Measurements from ENCODE around the gene GPA33. TPM values are rescaled to one million over a fixed set of nuclear protein-coding genes. Genes with fewer than 3 reads are reported as not detected.

Gene GPA33
- polyA plus RNA-seq, 1 of the 3 experiments (the other 2 are of a cell fraction) = not detected

DNA sequence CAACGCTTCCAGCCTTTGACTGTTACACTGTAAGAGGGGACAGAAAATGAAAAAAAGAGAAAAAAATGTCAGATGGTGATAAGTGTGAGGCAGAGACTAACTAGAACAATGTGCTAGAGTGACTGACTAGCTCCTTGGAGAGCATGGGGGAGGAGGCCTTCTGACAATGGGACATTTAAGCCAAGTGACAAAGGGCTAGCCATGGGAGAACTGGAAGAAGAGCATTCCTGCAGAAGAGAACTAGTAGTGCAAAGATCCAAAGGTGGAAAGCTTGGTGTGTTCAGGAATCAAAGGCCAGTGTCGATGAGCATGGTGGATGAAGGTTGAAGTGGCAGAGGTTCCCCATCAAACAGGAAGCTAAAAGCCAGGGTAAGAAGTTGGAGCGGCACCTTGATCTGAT lies 29.5 kb upstream of the GPA33 start (continued):
- TF ChIP-seq REST (IDR thresholded peaks at IDR 0.05; ENCODE audit: low read depth, low read length) = no peak

- Histone ChIP-seq H2AFZ (ENCODE audit: low read depth) (no peak overlapping the region), H3K4me2 (no peak overlapping the region), H3K36me3 (replicated peaks in 1 of 2; ENCODE audit: control insufficient read depth in 1 of 2, insufficient read depth in 2 of 2, low read length in 1 of 2) (no peaks in the 10 kb centered on the region), H3K79me2 (ENCODE audit: insufficient read depth) (no peaks in the 10 kb centered on the region), H3K4me1 (ENCODE audit: control insufficient read depth in 1 of 2, insufficient read depth in 2 of 2, low read depth in 1 of 2, low read length in 1 of 2) (peaks cover 0 to 7% of the 10 kb centered on the region in 2 experiments; a peak in 2 of 4 replicates), H3F3A (replicated peaks; ENCODE audit: insufficient read depth) (no peaks in the 10 kb centered on the region), H3K9me2 (no peaks in the 10 kb centered on the region), H3K9me3 (no peaks in the 10 kb centered on the region), H3K27me3 (ENCODE audit: insufficient read depth) (peaks cover 5% of the 10 kb centered on the region; the same call in 1 of the 2 replicates), H3K27ac (ENCODE audit: low read depth in 2 of 2, low read length in 1 of 2) (no peak overlapping the region), H3K4me3 (ENCODE audit: low read depth in 2 of 2, low read length in 1 of 2) (no peak overlapping the region), H3K9ac (no peak overlapping the region), H4K20me1 (ENCODE audit: insufficient read depth) (no peaks in the 10 kb centered on the region)
- POLR2A ChIA-PET = no interaction called here
- CTCF ChIA-PET = no interaction called here
- TF ChIP-seq GABPA (IDR thresholded peaks at IDR 0.05; ENCODE audit: low read depth) = no peak
- no peak for TF ChIP-seq TCF12 (IDR thresholded peaks at IDR 0.05)
- no peak for TF ChIP-seq RXRA (IDR thresholded peaks at IDR 0.05; ENCODE audit: borderline replicate concordance, low read depth)
- TF ChIP-seq FOXM1 (IDR thresholded peaks at IDR 0.05; ENCODE audit: low read depth) = no peak
- DNase-seq = no peak
- WGBS (ENCODE audit: low lambda C conversion rate) = 48% methylated on average over 5 of the region's 5 CpGs
These were observed 28.0 kb upstream of the GPA33 start for GRCh38 chr1:167118188-167118587.

DNA sequence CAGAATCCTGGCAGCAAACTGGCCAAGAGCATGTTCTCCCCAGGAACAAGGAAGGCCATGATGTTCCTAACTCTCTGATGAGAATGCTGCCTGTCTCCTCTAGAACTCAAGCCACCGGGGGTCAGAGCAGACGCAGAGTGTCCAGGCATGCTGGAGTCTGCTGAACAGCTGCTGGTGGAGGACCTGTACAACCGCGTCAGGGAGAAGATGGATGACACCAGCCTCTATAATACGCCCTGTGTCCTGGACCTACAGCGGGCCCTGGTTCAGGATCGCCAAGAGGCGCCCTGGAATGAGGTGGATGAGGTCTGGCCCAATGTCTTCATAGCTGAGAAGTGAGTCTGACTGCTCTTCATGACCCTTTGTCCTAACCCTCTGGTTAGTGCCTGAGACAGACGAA lies 27.0 kb upstream of the GPA33 start:
- 71% methylated on average over 8 of the region's 9 CpGs for WGBS (ENCODE audit: low lambda C conversion rate)
- Histone ChIP-seq H3K79me2 (ENCODE audit: insufficient read depth) (no peaks in the 10 kb centered on the region), H3K36me3 (replicated peaks in 1 of 2; ENCODE audit: control insufficient read depth in 1 of 2, insufficient read depth in 2 of 2, low read length in 1 of 2) (no peaks in the 10 kb centered on the region), H3K4me3 (ENCODE audit: low read depth in 2 of 2, low read length in 1 of 2) (no peak overlapping the region), H3K27ac (ENCODE audit: low read depth in 2 of 2, low read length in 1 of 2) (no peak overlapping the region), H3K9me3 (no peaks in the 10 kb centered on the region), H3K4me1 (ENCODE audit: control insufficient read depth in 1 of 2, insufficient read depth in 2 of 2, low read depth in 1 of 2, low read length in 1 of 2) (peaks cover 0 to 7% of the 10 kb centered on the region in 2 experiments; a peak in 2 of 4 replicates), H3F3A (replicated peaks; ENCODE audit: insufficient read depth) (no peaks in the 10 kb centered on the region), H3K27me3 (ENCODE audit: insufficient read depth) (peaks cover 5% of the 10 kb centered on the region; the same call in 1 of the 2 replicates), H4K20me1 (ENCODE audit: insufficient read depth) (no peaks in the 10 kb centered on the region), H3K9ac (no peak overlapping the region), H3K9me2 (no peaks in the 10 kb centered on the region), H2AFZ (ENCODE audit: low read depth) (no peak overlapping the region), H3K4me2 (no peak overlapping the region)
- ChIA-PET CTCF (interaction anchor here (1.0 kb wide), 1 partner anchor 207 kb away, joined by 3 read pairs; no protein-coding TSS in a partner anchor), POLR2A (no interaction called here)
- no peak for DNase-seq
- TF ChIP-seq, protein P1, sequence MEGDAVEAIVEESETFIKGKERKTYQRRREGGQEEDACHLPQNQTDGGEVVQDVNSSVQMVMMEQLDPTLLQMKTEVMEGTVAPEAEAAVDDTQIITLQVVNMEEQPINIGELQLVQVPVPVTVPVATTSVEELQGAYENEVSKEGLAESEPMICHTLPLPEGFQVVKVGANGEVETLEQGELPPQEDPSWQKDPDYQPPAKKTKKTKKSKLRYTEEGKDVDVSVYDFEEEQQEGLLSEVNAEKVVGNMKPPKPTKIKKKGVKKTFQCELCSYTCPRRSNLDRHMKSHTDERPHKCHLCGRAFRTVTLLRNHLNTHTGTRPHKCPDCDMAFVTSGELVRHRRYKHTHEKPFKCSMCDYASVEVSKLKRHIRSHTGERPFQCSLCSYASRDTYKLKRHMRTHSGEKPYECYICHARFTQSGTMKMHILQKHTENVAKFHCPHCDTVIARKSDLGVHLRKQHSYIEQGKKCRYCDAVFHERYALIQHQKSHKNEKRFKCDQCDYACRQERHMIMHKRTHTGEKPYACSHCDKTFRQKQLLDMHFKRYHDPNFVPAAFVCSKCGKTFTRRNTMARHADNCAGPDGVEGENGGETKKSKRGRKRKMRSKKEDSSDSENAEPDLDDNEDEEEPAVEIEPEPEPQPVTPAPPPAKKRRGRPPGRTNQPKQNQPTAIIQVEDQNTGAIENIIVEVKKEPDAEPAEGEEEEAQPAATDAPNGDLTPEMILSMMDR (IDR thresholded peaks at IDR 0.05) = no peak
- TF ChIP-seq, protein P2, sequence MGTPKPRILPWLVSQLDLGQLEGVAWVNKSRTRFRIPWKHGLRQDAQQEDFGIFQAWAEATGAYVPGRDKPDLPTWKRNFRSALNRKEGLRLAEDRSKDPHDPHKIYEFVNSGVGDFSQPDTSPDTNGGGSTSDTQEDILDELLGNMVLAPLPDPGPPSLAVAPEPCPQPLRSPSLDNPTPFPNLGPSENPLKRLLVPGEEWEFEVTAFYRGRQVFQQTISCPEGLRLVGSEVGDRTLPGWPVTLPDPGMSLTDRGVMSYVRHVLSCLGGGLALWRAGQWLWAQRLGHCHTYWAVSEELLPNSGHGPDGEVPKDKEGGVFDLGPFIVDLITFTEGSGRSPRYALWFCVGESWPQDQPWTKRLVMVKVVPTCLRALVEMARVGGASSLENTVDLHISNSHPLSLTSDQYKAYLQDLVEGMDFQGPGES (IDR thresholded peaks at IDR 0.05; ENCODE audit: low read depth, low read length) = no peak
- TF ChIP-seq POLR2AphosphoS5 (IDR thresholded peaks at IDR 0.05; ENCODE audit: low read depth, low read length) (no peak), TAF1 (IDR thresholded peaks at IDR 0.05; ENCODE audit: borderline replicate concordance, low read depth, low read length) (no peak), CHD2 (IDR thresholded peaks at IDR 0.05; ENCODE audit: low read length, partially characterized antibody) (no peak), REST (IDR thresholded peaks at IDR 0.05; ENCODE audit: low read depth, low read length) (no peak), JUND (IDR thresholded peaks at IDR 0.05) (no peak), RAD21 (IDR thresholded peaks at IDR 0.05; ENCODE audit: low read length) (no peak), FOXM1 (IDR thresholded peaks at IDR 0.05; ENCODE audit: low read depth) (no peak)
- TF ChIP-seq, protein P3, sequence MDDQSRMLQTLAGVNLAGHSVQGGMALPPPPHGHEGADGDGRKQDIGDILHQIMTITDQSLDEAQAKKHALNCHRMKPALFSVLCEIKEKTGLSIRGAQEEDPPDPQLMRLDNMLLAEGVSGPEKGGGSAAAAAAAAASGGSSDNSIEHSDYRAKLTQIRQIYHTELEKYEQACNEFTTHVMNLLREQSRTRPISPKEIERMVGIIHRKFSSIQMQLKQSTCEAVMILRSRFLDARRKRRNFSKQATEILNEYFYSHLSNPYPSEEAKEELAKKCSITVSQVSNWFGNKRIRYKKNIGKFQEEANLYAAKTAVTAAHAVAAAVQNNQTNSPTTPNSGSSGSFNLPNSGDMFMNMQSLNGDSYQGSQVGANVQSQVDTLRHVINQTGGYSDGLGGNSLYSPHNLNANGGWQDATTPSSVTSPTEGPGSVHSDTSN (IDR thresholded peaks at IDR 0.05) = no peak
- TF ChIP-seq, protein P4, sequence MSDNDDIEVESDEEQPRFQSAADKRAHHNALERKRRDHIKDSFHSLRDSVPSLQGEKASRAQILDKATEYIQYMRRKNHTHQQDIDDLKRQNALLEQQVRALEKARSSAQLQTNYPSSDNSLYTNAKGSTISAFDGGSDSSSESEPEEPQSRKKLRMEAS (IDR thresholded peaks at IDR 0.05; ENCODE audit: low read depth) = no peak

Data from SK-N-SH (cell line).